DOHH2 (cell line): Measurements from ENCODE around the gene SLFNL1.

Experiments
- H3F3A ChIP-seq: fragments of 200-600 bp; sonication (generic), shearing (Covaris generic); 2 replicates; pipeline ENCODE4 v1.6.0; 2016; ENCODE audit warnings: antibody characterized with exemption, mild to moderate bottlenecking; ENCODE audit not compliant: control insufficient read depth, insufficient read depth
- H3K27ac ChIP-seq: fragments of 200-600 bp; sonication (generic); 2 replicates; pipeline ENCODE4 v1.5.1; 2014; ENCODE audit warnings: low read depth, mild to moderate bottlenecking, low read length, moderate library complexity
- H3K27me3 ChIP-seq: fragments of 200-600 bp; sonication (generic); 2 replicates; pipeline ENCODE4 v1.6.1; 2014; ENCODE audit warnings: mild to moderate bottlenecking, low read length, mixed read lengths; ENCODE audit not compliant: control insufficient read depth
- H3K36me3 ChIP-seq: fragments of 200-600 bp; sonication (generic); 2 replicates; pipeline ENCODE4 v1.6.1; 2014; ENCODE audit warnings: mild to moderate bottlenecking, low read length, moderate library complexity, mixed read lengths; ENCODE audit not compliant: control insufficient read depth
- H3K4me1 ChIP-seq: fragments of 200-600 bp; sonication (generic); 2 replicates; pipeline ENCODE4 v1.6.1; 2014; ENCODE audit warnings: mild to moderate bottlenecking, low read length, mixed read lengths; ENCODE audit not compliant: control insufficient read depth
- H3K4me2 ChIP-seq: fragments of 200-600 bp; sonication (generic); 2 replicates; pipeline ENCODE4 v1.6.0; 2014; ENCODE audit warnings: mild to moderate bottlenecking, low read length, moderate library complexity
- H3K4me3 ChIP-seq: fragments of 200-600 bp; sonication (generic); 2 replicates; pipeline ENCODE4 v1.5.1; 2014; ENCODE audit warnings: mild to moderate bottlenecking, low read length, mixed read lengths
- H3K79me2 ChIP-seq: fragments of 200-600 bp; sonication (generic); 2 replicates; pipeline ENCODE4 v1.6.1; 2014; ENCODE audit warnings: mild to moderate bottlenecking, low read length, mixed read lengths; ENCODE audit not compliant: control insufficient read depth
- H3K9me2 ChIP-seq: fragments of 200-600 bp; sonication (generic); replicated peaks from 2 replicates; pipeline ENCODE4 v1.6.1; 2014; ENCODE audit warnings: mild to moderate bottlenecking, low read length, mixed read lengths; ENCODE audit not compliant: control insufficient read depth
- H3K9me3 ChIP-seq: fragments of 200-600 bp; sonication (generic); 2 replicates; pipeline ENCODE4 v1.6.1; 2014; ENCODE audit warnings: antibody characterized with exemption, low read length, mixed read lengths; ENCODE audit not compliant: control insufficient read depth, insufficient read depth
- H4K20me1 ChIP-seq: fragments of 200-600 bp; sonication (generic); 2 replicates; pipeline ENCODE4 v1.6.0; 2014; ENCODE audit warnings: low read depth, mild to moderate bottlenecking, antibody characterized with exemption, low read length, moderate library complexity; ENCODE audit not compliant: control insufficient read depth, insufficient read depth
- CTCF ChIP-seq: fragments of 200-600 bp; sonication (generic); IDR thresholded peaks from one replicate; pipeline ENCODE4 v1.5.1; 2014; ENCODE audit warnings: antibody characterized with exemption, mild to moderate bottlenecking, low read depth, low read length; ENCODE audit not compliant: poor library complexity, severe bottlenecking
- EZH2phosphoT487 ChIP-seq: fragments of 200-600 bp; sonication (generic); IDR thresholded peaks from 2 replicates; pipeline ENCODE4 v1.6.1; 2017; ENCODE audit warnings: borderline replicate concordance, mild to moderate bottlenecking, antibody characterized with exemption, low read length, moderate library complexity, mixed read lengths

SLFNL1 gene

GRCh38 chr1:41020654-41021053 lies 871 bp downstream of the SLFNL1 start:
- Histone ChIP-seq H3K36me3 (peaks cover 31% of the 10 kb centered on the region), H3K4me1 (no peaks in the 10 kb centered on the region), H3K27me3 (no peaks in the 10 kb centered on the region), H3K9me3 (no peaks in the 10 kb centered on the region), H3K9me2 (no peaks in the 10 kb centered on the region), H4K20me1 (peaks cover 6% of the 10 kb centered on the region; the same call in 1 of the 2 replicates), H3K4me2 (no peak overlapping the region), H3K27ac (no peak overlapping the region), H3F3A (peaks cover 18% of the 10 kb centered on the region), H3K4me3 (no peak overlapping the region), H3K79me2 (no peaks in the 10 kb centered on the region)
- TF ChIP-seq EZH2phosphoT487 (no peak), CTCF (no peak)

GRCh38 chr1:41020109-41020576 lies 1.4 kb downstream of the SLFNL1 start:
- Histone ChIP-seq H3K4me3 (no peak overlapping the region), H4K20me1 (peaks cover 8% of the 10 kb centered on the region; the same call in 1 of the 2 replicates), H3F3A (peaks cover 18% of the 10 kb centered on the region), H3K9me2 (no peaks in the 10 kb centered on the region), H3K9me3 (no peaks in the 10 kb centered on the region), H3K4me2 (no peak overlapping the region), H3K27me3 (no peaks in the 10 kb centered on the region), H3K4me1 (no peaks in the 10 kb centered on the region), H3K27ac (no peak overlapping the region), H3K36me3 (peaks cover 36% of the 10 kb centered on the region), H3K79me2 (no peaks in the 10 kb centered on the region)
- no peak for TF ChIP-seq CTCF
- TF ChIP-seq EZH2phosphoT487 = no peak

- H4K20me1 ChIP-seq = peaks cover 10% of the 10 kb centered on the region; the same call in 1 of the 2 replicates
- no peak overlapping the region for H3K4me3 ChIP-seq
- H3K36me3 ChIP-seq = peaks cover 44% of the 10 kb centered on the region
- no peaks in the 10 kb centered on the region for H3K9me3 ChIP-seq
- H3K9me2 ChIP-seq = no peaks in the 10 kb centered on the region
- H3K27me3 ChIP-seq = no peaks in the 10 kb centered on the region
- peaks cover 12% of the 10 kb centered on the region for H3F3A ChIP-seq
- no peak overlapping the region for H3K27ac ChIP-seq
- no peaks in the 10 kb centered on the region for H3K4me1 ChIP-seq
- H3K79me2 ChIP-seq = no peaks in the 10 kb centered on the region
- no peak overlapping the region for H3K4me2 ChIP-seq
- TF ChIP-seq EZH2phosphoT487 = no peak
- no peak for TF ChIP-seq CTCF
These were observed 2.2 kb downstream of the SLFNL1 start for GRCh38 chr1:41019353-41019745.
